ENCODE measurements around the gene DUSP8.

DUSP8 gene

DNA sequence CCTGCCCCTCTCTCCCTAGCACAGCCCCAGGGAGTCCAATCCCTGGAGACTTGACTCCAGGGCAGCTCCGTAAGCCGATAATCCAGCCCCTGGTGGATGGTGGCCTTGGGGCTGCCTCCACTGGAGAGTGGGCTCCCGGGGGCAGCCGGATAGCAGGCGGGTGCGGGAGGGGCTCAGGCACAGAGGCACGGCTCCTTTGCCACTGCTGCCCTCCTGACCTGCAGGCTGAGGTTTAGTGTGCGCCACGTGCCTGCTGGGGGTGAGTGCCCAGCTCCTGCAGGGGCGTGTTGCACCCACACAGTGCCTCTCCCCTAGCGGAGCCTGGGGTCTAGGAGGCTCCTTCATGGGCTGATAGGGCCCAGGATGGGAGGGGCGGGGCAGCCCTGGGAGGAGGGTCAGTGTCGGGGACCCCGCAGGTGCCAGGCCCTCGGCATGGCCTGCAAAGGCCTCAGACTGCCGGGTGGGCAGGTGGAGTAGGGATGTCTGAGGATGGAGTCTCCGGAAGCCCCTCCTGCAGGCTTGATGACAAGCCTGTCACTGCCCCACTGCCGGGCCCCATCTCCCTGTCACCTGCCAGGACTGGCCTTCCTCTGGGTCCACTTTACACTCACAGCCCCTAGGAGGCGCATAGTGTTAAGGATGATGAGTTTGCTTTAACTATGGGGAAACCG is 5.6 kb downstream of the DUSP8 start:
- no peak overlapping the region for H3K4me3 ChIP-seq (ENCODE audit: low read length)
- no peak for DNase-seq (ENCODE audit: low read depth)
- TF ChIP-seq, protein P1, sequence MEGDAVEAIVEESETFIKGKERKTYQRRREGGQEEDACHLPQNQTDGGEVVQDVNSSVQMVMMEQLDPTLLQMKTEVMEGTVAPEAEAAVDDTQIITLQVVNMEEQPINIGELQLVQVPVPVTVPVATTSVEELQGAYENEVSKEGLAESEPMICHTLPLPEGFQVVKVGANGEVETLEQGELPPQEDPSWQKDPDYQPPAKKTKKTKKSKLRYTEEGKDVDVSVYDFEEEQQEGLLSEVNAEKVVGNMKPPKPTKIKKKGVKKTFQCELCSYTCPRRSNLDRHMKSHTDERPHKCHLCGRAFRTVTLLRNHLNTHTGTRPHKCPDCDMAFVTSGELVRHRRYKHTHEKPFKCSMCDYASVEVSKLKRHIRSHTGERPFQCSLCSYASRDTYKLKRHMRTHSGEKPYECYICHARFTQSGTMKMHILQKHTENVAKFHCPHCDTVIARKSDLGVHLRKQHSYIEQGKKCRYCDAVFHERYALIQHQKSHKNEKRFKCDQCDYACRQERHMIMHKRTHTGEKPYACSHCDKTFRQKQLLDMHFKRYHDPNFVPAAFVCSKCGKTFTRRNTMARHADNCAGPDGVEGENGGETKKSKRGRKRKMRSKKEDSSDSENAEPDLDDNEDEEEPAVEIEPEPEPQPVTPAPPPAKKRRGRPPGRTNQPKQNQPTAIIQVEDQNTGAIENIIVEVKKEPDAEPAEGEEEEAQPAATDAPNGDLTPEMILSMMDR (conservative IDR thresholded peaks at IDR 0.05; ENCODE audit: low read length): no peak

DNA sequence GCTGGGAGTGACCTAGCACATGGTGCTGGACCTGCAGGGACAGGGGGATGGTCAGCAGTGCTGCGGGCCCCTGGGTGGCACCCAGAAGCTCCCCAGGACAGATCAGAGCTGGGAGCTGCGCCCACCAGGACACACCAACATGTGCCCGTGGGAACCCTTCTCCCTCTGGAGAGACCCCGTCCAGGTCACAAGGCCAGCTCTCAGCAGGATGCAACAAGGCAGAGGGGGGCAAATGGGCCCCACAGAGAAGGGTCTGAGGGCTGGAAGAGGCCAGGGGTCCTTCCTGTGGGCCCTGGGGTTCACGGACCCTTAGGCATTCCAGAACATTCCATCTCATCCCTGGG is 6.2 kb downstream of the DUSP8 start:
- TF ChIP-seq, protein P1 (conservative IDR thresholded peaks at IDR 0.05; ENCODE audit: low read length): no peak

DNA sequence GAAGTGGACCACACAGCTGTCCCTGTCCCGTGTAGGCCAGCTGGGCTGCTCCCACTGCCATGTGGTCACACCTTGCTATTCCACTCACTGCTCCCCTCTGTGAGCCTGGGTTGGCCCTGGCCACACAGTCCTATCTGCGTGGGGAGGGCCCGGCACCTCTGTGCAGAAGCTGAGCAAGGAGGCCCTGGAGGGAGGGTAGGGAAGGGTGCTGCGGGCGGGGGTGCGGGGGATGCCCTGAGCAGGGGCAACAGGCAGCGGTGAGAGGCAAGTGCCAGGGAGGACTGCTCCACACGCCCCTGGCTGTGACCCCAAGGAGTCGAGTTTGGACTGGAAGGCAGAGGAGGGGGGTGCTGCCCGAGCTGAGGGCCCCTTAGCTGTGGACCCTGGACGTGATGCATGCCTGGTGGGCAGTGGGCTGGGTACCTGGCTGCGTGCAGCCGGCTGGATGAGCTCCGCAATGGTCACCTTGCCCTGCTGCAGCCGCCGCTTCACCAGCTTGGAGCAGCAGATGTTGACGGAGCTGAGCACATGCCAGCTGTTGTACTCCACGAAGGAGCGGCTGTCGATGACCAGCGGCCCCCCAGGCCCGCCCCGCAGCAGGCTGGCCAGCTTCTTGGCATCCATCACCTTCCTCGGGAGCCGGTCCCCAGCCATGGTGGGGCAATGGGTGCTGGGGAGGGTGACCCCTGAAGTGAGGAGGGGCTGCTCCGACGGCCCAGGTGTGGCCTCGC is 6.7 kb downstream of the DUSP8 start:
- no peak for DNase-seq (ENCODE audit: low read depth)
- TF ChIP-seq, protein P1 (conservative IDR thresholded peaks at IDR 0.05; ENCODE audit: low read length): no peak
- no peak overlapping the region for H3K4me3 ChIP-seq (ENCODE audit: low read length)

More for the DNA sequence above, 6.2 kb downstream of the DUSP8 start:
- DNase-seq (ENCODE audit: low read depth): no peak
- H3K4me3 ChIP-seq (ENCODE audit: low read length): no peak overlapping the region

DNA sequence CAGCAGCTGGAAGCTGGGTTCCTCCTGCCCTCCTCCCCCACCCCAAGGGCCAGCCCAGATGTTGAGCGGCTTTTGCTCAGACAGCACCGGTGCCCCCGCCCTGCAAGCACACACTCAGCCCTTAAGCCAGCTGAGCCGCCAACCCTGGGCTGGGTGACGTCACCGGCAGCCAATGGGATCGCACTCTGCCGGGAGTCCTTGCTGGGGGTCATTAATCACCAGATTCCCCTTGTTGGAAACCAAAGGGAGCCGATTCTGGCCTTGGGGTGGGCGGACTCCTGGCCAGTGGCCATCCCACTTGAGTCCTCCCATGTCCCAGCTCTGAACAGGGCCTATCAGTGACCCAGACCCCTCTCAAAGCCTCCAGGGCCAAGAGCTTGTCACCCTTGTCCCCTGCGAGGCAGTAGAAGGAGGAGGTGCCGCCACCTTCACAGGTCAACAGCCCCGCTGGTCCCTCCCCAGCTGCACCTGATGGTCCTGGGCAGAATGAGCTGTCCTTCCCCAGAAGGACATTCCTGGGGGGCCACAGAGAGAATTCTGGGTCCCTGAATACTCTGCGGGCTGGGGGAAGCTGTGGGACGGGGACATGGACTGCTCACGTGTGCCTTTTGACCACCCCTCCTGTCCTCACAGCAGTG is 7.4 kb downstream of the DUSP8 start:
- no peak overlapping the region for H3K4me3 ChIP-seq (ENCODE audit: low read length)
- TF ChIP-seq, protein P1 (conservative IDR thresholded peaks at IDR 0.05; ENCODE audit: low read length): no peak
- DNase-seq (ENCODE audit: low read depth): peak; percentile 67

DNA sequence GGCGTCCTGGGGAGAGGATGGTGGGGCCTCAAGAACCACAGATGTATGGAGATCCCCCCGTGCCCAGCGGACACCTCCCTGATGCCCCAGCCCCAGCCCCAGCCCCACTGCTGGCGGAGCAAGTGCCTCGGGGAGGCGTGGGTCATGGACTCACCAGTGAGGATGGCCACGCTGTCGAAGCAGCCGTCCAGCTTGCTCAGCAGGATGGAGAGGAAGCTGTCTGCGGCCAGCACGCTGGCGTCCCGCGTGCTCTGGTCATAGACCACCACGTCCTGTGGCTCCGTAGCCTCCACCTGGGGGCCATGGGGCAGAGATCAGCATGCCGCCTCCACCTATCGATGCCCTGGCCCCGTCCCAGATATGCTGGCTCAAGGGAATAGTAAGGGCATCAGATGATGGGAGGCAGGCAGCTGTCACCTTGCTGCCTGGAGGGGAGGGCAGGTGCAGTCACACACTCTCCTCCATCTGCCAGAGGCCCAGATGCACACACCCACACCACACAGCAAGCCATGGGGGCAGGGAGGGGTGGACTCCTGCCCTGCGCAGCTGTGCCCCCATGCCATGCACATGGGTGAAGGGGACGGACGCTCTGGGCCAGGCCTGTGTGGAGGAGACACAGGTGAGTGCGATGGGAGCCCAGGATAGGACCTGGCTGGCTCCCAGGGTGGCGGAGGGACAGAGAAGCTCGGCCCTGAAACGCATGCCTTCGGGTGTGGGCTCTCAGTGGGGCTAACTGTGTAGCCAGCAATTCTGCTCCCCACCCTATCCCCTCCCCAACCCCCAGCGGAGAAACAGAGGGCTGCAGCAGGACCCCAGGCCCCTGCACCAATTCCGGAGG is 8.2 kb downstream of the DUSP8 start:
- no peak overlapping the region for H3K4me3 ChIP-seq (ENCODE audit: low read length)
- TF ChIP-seq, protein P1 (conservative IDR thresholded peaks at IDR 0.05; ENCODE audit: low read length): no peak
- no peak for DNase-seq (ENCODE audit: low read depth)

DNA sequence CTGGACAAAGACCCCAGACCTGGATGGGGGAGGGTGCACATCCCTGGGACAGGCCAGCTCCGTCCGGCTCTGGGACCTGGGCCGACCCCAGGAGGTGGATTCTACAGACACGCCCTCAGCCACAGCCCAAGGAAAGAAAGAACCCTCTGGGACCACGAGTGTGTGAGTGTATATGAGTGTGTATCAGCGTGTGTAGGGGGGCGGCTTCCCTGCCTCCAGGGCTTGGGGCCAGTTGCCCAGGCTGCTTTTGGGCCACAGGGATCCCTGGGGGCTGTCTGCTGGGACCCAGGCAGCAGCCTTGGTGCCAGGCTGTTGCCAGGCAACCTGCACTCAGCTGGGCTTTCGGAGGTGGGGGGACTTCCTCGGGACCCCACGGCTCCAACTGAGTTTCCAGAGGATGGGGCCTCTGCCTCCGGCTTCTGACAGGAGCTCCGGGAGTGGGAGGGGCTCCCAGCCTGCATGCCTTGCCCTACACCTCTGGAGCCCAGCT is 8.9 kb downstream of the DUSP8 start:
- TF ChIP-seq, protein P1 (conservative IDR thresholded peaks at IDR 0.05; ENCODE audit: low read length): no peak
- DNase-seq (ENCODE audit: low read depth): no peak
- H3K4me3 ChIP-seq (ENCODE audit: low read length): no peak overlapping the region

All from AG10803 (cell line).